Fibroblast of the aortic adventitia (primary cell): ENCODE data around the gene PRAMEF9. TPM values are rescaled to one million over a fixed set of nuclear protein-coding genes. Genes with fewer than 3 reads are reported as not detected.
"Not testable (repeated sequence)": the region's sequence is repeated elsewhere in the genome, so short reads cannot be mapped to it uniquely, and the experiment has no call there.

Source experiments
- DNase-seq: peaks from one replicate; pipeline ENCODE4 v3.0.0-alpha.2; 2010; ENCODE audit warnings: low read depth
- H3K4me3 ChIP-seq: 2 replicates; pipeline ENCODE4 v1.5.1; 2011; ENCODE audit warnings: low read depth, mild to moderate bottlenecking, control low read depth, low read length, moderate library complexity
- total RNA-seq: library from RNA; depleted of rRNA; stranded (reverse); fragments of >200 nt; gene quantifications from 2 replicates; pipeline ENCODE4 v1.2.3, GENCODE V29; 2012; ENCODE audit warnings: low replicate concordance
- TF ChIP-seq, protein P1 (sequence below): IDR thresholded peaks from 2 replicates; pipeline ENCODE4 v1.5.1; 2011; ENCODE audit warnings: mild to moderate bottlenecking, low read length, control low read depth, inconsistent platforms; ENCODE audit not compliant: insufficient read depth

The PRAMEF9 gene
- not detected in 2 replicates for total RNA-seq

GRCh38 chr1:13171548-13171947 is at the start of gene PRAMEF9:
TSS of gene PRAMEF9 (plus strand) at chr1:13171848. CDS start at chr1:13175281, 3,433 bp downstream.
- not testable (repeated sequence) for DNase-seq, H3K4me3 ChIP-seq

DNA sequence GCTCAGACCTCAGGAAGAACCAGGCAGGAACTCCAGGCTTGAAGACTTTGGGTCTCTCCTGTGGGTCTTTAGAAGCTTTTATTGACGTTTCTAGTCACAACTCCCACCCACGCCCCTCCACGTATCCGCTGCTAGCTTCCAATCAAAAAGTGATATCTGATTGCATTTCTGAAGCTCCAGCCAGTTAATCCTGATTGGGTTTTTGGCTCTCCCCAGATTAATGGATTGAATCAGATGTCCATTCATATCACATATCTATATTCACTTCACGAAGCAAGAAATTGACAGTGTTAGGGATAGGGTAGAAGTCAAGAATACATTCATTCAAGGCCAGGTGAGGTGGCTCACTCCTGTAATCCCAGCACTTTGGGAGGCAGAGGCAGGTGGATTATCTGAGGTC is 15.7 kb upstream of the PRAMEF9 start, which contains the start of gene PRAMEF26:
TSS of gene PRAMEF26 (minus strand) at position 101 of the 400 bp plus-strand sequence. CDS start 2,914 bp downstream, outside the sequence.
- H3K4me3 ChIP-seq, DNase-seq: not testable (repeated sequence)

GRCh38 chr1:13165531-13165930 is 6.1 kb upstream of the PRAMEF9 start, which contains the start of gene HNRNPCL4:
TSS of gene HNRNPCL4 (minus strand) at chr1:13165631. CDS start at chr1:13165467, 164 bp downstream.
- not testable (repeated sequence) for DNase-seq, H3K4me3 ChIP-seq

DNA sequence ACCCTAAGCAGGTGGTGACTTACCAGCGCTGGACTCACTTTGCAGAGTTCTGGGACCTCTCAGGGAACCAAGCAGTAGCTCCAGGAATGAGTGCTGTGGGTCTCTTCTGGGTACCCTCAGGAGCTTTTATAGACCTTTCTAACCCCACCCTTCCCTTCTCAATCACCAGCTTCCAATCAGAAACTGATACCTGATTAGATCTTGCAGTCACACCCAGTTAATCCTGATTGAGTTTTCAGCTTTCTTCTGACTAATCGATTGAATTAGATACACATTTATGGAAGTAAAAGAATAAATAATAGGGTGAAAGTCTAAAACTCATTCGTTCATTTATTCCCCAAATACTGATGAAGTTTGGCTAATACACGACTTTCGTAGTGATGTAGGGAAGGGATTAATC is 29.7 kb downstream of the PRAMEF9 start, which contains the start of gene PRAMEF13:
TSS of gene PRAMEF13 (minus strand) at position 101 of the 400 bp plus-strand sequence. CDS start 1,820 bp downstream, outside the sequence.
- not testable (repeated sequence) for DNase-seq, H3K4me3 ChIP-seq

- not testable (repeated sequence) for H3K4me3 ChIP-seq, DNase-seq
Observed at GRCh38 chr1:13208712-13209111, 37.1 kb downstream of the PRAMEF9 start.

DNA sequence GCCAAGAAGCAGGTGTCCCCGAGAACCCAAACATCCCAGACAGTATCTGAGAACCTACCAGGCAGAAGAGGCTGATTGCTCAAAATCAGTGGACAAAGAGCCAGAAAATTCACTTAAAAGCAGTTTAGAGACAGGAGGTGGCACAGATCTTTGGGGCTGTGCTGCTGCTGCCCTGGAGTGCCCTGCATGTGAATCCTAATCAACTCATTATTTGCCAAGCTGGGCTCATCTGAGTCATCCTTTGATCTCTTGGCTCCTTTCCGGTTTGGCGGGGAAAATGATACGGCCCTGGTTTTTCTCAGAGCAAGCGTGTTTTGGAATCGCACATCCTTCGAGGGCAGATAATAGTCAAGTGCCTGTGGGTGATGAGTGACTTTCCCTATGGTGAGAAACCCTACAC is 45.0 kb downstream of the PRAMEF9 start:
- H3K4me3 ChIP-seq, DNase-seq: not testable (repeated sequence)

DNA sequence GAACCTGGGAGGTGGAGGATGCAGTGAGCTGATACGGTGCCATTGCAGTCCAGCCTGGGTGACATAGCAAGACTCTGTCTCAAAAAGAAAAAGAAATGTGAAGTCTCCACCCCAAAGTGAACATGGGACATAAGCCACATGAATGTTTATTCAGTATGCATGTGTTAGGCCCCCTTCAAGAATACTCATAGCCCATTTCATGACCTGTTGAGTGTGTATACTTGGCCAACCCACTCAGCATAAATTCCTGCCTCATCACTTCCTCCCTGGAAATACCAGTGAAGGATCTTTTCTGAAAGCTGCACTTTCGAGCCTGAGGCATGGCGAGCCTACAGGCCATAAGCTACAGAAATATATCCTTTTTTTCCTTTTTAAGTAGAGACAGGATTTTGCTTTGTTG is 47.6 kb downstream of the PRAMEF9 start:
- not testable (repeated sequence) for H3K4me3 ChIP-seq, DNase-seq

DNA sequence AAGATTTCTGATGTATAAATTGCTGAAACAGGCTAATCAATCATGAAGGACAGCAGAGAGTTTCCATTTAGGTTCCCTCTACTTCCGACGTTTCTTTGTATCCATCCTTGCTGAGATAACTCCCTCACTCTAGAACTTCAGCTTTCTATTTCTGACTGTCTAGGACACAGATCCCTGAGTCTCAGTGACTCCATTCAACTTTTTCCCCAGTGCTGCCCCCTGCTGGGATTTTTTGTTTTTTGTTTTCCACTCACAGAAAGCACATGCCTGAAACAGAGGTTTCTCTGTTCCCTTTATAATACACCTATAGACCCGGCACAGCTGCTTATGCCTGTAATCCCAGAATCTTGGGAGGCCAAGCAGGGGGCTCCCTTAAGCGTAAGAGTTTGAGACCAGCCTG is 51.1 kb downstream of the PRAMEF9 start:
- H3K4me3 ChIP-seq, DNase-seq: not testable (repeated sequence)

GRCh38 chr1:13224480-13225060 is 52.9 kb downstream of the PRAMEF9 start:
- H3K4me3 ChIP-seq: no peak overlapping the region
- DNase-seq: no peak

GRCh38 chr1:13225675-13226204 is 54.1 kb downstream of the PRAMEF9 start, which contains the start of gene PRAMEF18:
TSS of gene PRAMEF18 (minus strand) at chr1:13226154. CDS start at chr1:13226106, 48 bp downstream.
- H3K4me3 ChIP-seq, DNase-seq: not testable (repeated sequence)

More at GRCh38 chr1:13224480-13225060, 52.9 kb downstream of the PRAMEF9 start:
- TF ChIP-seq, protein P1, sequence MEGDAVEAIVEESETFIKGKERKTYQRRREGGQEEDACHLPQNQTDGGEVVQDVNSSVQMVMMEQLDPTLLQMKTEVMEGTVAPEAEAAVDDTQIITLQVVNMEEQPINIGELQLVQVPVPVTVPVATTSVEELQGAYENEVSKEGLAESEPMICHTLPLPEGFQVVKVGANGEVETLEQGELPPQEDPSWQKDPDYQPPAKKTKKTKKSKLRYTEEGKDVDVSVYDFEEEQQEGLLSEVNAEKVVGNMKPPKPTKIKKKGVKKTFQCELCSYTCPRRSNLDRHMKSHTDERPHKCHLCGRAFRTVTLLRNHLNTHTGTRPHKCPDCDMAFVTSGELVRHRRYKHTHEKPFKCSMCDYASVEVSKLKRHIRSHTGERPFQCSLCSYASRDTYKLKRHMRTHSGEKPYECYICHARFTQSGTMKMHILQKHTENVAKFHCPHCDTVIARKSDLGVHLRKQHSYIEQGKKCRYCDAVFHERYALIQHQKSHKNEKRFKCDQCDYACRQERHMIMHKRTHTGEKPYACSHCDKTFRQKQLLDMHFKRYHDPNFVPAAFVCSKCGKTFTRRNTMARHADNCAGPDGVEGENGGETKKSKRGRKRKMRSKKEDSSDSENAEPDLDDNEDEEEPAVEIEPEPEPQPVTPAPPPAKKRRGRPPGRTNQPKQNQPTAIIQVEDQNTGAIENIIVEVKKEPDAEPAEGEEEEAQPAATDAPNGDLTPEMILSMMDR: no peak

GRCh38 chr1:13227271-13228055 is 55.8 kb downstream of the PRAMEF9 start:
- not testable (repeated sequence) for H3K4me3 ChIP-seq, DNase-seq

DNA sequence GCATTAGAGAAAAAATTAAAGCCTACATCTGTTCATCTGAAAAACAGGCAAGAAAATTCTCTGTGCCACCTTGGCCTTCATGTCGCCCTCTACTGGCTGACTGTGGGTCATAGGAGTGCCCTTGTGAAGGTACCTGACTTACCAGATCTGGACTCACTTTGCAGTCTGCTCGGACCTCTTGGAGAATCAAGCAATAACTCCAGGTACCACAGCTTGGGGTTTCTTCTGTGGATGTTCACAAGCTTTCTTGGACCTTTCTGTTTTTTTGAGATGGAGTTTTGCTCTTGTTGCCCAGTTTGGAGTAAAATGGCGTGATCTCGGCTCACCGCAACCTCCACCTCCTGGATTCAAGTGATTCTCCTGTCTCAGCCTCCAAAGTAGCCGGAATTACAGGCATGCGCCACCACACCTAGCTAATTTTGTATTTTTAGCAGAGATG is 56.7 kb downstream of the PRAMEF9 start:
- DNase-seq: no peak
- TF ChIP-seq, protein P1: no peak

More for the DNA sequence above, 56.7 kb downstream of the PRAMEF9 start:
- H3K4me3 ChIP-seq: no peak overlapping the region
